ENCODE results near the gene CYP2D6.
"Not testable (repeated sequence)": the region's sequence is repeated elsewhere in the genome, so short reads cannot be mapped to it uniquely, and the experiment has no call there.

The CYP2D6 gene

GRCh38 chr22:42132457-42132856, 1.8 kb upstream of the CYP2D6 start:
- no peak for DNase-seq

DNA sequence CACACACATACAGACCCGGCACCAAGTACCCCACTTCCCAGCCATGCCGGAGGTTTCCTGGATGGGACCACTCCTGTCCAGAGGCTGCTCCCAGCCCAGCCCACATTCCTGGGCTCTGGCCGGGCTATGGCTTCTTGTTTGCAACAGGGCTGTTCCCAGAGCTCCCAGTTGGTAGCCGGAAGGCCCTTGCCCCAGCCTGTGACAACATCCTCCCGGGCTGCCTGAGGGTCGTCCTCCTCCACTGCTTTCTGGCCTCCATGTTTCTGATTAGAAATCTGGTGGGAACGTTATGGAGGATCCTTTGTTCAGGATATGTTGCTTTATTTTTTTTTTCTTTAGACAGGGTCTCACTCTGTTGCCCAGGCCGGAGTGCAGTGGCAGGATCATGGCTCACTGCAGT, 952 bp upstream of the CYP2D6 start:
- DNase-seq: no peak

DNA sequence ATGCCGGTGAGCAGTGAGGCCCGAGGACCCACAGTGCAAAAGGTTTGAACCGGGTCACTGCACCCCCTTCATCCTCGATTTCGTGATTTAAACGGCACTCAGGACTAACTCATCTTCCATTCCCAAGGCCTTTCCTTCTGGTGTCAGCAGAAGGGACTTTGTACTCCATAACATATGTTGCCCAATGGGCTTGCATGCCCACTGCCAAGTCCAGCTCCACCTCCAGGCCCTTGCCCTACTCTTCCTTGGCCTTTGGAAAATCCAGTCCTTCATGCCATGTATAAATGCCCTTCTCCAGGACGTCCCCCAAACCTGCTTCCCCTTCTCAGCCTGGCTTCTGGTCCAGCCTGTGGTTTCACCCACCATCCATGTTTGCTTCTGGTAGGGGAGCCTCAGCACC, 428 bp downstream of the CYP2D6 start:
- not testable (repeated sequence) for DNase-seq

GRCh38 chr22:42128776-42129694, 1.6 kb downstream of the CYP2D6 start:
- not testable (repeated sequence) for DNase-seq

- DNase-seq: not testable (repeated sequence)
Measured at GRCh38 chr22:42128007-42128406, 2.6 kb downstream of the CYP2D6 start.

GRCh38 chr22:42127606-42128005, 3.0 kb downstream of the CYP2D6 start:
- no peak for DNase-seq

DNA sequence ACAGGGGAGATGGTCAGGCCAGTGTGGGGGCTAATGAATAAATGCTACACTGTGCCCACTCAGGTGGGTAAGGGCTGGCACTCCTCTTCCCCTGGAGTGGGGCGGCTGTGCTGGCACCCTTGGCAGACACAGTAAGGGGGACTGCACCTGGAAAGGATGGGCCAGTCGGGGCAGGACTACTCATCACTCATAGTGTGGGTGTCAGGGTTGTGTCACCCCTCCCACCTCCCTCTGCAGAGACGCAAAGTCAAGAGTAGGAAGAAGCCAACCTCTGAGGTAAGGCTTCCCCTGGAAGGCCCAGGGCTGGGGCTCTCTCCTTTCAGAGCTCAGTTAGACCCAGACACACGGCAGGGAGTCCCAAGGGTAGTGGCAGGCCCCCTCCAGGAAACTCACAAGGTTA, 7.1 kb downstream of the CYP2D6 start:
- DNase-seq: not testable (repeated sequence)

DNA sequence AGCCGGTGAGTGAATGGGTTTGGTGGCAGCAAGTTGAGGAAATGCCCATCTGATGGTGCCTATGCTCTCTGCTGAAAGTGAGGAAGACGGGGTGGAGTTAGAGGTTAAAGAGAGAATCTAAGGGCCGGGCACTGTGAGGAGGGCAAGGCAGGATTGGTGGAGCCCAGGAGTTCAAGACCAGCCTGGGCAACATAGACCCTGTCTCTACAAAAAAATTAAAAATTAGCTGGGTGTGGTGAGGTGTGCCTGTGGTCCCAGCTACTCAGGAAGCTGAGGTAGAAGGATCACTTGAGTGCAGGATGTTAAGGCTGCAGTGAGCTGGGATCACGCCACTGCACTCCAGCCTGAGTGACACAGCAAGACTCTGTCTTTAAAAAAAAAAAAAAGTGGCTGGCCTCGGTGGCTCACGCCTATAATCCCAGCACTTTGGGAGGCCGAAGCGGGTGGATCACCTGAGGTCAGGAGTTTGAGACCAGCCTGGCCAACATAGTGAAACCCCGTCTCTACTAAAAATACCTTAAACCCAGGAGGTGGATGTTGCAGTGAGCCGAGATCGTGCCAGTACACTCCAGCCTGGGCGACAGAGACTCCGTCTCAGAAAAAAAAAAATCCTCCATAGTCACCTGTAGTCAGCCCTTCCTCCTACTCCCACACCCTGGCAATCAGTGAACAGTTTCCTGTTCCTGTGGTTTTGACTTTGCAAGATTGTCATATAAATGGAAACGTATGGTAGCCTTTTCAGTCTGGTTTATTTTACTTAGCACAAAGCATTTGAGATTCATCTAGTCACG, 10.2 kb downstream of the CYP2D6 start:
- peak; percentile 71 for DNase-seq

DNA sequence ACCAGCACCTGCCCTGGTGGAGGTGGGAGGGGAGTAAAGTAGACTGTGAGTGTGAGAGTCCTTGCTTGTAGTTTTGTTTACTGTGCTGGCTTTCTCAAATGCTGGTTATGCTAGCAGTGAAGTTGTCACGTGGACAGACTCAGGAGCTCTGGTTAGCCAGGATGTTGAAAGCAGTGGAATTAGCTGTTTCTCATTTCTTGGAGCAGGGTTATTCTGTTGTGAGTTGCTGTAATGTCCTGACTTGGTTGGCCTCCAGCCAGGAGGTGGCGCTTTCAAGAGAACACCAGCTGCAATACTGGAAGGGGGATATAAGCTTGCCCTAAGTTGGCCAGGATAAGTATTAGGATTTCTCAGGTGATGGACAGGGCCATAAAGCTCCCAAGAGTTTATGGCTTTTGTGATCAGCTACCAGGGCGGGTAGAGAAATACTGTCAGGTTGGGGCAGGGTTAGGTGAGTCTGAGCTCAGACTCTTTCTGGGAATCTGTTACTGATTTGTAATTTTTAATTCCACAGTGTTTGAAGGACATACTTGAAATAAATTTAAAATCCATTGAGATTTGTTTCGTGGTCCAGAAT, 13.7 kb downstream of the CYP2D6 start:
- no peak for DNase-seq

GRCh38 chr22:42115420-42115830, 15.2 kb downstream of the CYP2D6 start:
- DNase-seq: not testable (repeated sequence)

GRCh38 chr22:42114721-42115120, 15.9 kb downstream of the CYP2D6 start:
- DNase-seq: no peak

- not testable (repeated sequence) for DNase-seq
Measured at GRCh38 chr22:42112793-42113192, 17.8 kb downstream of the CYP2D6 start.

GRCh38 chr22:42111798-42112197, 18.8 kb downstream of the CYP2D6 start:
- no peak for DNase-seq

DNA sequence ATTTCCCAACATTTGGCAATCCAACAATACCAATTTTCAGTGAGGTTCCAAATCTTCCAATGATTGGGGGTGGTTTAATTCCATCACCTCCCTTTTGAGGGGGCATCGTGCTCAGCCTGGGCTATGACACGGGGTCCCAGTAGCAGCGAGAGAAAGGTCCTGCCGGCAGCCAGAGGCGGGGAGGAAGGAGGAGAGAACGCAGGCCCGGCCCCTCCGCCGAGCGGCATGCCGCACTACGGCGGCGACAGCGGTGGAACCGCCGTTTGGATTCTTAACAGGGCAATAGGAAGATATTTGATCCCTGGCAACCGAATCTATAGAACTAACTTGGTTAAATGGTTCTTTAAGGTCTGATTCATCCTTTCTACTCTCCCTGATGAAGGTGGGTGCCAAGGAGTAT, 21.8 kb downstream of the CYP2D6 start:
- DNase-seq: no peak

GRCh38 chr22:42104332-42104860, 26.2 kb downstream of the CYP2D6 start:
- DNase-seq: not testable (repeated sequence)

DNA sequence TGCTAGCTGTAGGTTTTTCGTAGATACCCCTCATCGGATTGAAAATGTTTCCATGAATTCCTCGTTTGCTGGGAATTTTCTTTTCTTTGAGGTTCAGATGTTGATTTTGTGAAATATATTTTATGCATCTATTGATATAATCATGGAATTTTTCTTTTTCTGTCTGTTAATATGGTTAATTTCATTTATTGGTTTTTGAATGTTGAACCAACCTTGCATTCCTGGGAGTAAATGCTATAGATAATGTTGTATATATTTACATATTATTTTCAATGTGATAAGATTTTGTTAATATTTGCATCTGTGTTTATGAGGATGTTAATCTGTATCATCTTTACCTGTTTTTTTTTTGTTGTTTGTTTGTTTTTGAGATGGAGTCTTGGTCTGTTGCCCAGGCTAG, 29.4 kb downstream of the CYP2D6 start:
- no peak for DNase-seq

DNA sequence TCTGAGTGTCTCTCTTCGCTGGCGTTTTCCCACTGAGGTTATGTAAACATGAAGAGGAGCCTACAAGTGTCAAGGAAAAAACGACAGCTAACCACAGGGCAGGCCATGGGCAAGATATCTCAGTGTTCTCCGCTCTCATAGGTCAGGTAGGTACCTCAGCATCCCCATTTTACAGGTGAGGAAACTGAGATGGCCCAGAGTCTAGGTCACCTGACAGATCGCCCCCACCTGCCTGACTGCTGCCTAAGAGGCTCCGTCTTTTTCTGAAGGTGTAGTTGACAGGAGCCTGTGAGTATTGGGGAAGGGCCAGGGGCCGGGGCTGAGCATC, 39.2 kb downstream of the CYP2D6 start:
- DNase-seq: no peak

DNA sequence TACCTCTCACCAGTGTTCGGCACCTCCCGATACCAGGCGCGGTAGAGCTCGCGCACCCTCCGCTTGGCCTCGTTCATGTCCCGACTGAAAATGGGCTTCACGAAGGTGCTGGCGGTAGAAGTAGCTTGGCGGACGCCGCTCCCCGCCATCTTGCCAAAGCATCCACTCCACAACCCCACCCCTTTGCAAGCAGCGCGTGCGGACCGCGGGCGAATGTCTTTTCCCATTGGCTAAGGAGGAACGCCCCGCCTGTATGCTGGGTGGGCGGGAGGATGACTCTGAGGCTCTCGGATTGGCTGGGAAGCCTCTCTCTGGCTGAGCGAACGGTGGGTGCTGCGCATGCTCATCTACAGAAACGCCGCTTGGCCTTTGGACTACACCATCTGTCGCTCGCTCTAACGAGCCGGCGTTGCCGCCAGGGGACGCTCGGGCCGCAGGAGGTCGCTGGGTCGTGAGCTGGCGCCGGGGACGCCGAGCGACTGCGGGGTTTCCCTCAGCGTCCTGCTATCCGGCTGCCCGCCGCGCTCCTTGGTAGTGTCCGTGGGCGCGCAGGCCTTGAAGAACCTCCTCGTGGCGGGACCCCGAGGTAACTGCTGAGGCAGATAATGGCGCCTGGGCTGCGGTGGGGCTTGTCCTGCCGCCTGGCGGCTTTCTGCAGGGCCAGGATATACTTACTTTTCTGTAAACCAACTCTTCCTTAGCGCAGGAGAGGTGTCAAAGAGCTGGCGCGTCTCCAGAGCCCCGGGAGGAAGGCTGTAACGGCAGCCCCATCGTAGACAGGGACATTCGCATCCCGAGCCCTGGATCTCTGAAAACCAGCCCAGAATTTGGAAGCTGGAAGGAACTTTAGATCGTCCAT, 39.8 kb downstream of the CYP2D6 start, which contains the start of gene NDUFA6:
NDUFA6 (minus strand) TSS at position 177 of the 859 bp plus-strand sequence; CDS start at position 149, 28 bp downstream.
- DNase-seq: peak; percentile 99

DNA sequence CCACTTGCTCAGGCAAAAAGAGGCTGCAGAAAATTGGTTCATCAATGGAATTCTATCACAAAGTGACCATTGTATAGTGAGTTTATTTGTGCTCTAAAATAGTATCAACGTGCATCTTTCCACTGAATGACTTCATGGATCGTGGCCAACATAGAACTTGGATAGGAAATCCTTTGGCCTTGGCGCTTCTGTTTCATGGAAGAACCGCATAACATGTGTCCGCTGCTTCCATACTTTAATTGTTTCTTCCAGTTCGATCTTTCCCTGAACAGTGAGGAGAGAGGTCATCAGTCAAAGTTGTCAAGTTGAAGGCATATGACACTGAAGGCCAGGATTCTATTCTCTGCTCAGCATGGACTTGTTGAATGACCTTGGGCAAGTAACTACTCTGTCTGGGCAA, 44.6 kb downstream of the CYP2D6 start:
- no peak for DNase-seq

DNA sequence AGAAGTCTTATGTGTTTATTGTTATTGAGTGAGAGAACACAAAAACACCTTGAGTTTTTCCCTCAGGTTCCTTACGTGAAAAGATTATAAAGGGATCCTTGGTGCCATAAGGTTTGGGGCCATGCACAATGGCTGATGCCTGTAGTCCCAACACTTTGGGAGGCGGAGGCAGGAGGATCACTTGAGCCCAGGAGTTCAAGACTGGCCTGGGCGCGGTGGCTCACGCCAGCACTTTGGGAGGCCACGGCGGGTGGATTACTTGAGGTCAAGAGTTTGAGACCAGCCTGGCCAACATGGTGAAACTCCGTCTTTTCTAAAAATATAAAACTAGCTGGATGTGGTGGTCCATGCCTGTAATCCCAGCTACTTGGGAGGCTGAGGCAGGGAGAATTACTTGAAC, 45.7 kb downstream of the CYP2D6 start:
- no peak for DNase-seq

GRCh38 chr22:42083119-42083518, 47.5 kb downstream of the CYP2D6 start:
- DNase-seq: no peak

DNA sequence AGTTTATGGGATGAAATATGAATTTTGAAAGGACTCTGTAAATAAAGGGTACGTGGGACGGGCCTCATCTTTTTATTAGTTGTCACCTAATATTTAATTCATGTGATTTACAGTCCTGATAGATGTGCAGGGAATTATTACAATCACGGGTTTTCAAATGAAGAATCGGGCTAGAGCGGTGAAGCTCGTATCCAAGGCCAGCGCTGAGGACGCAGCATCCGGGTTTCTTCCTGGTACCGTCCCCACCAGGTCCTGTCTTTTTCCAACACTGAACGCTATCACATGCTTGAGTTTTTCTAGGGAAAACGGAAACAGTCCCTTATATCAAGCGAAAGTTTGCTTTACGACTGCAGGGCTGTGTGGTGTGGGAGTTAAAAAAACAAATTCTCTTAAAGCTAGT, 50.3 kb downstream of the CYP2D6 start:
- no peak for DNase-seq

Measured in central memory CD4-positive, alpha-beta T cell (primary cell).